Ishikawa (cell line): ENCODE data around the gene PAX2.

Experiments used
- CEBPB ChIP-seq: IDR thresholded peaks from 2 replicates; pipeline ENCODE4 v1.6.1; 2012
- CREB1 ChIP-seq: IDR thresholded peaks from 2 replicates; pipeline ENCODE4 v1.6.1; 2012; ENCODE audit warnings: low read depth
- EGR1 ChIP-seq: IDR thresholded peaks from 2 replicates; pipeline ENCODE4 v1.6.1; 2012
- EP300 ChIP-seq: IDR thresholded peaks from 2 replicates; pipeline ENCODE4 v1.6.1; 2012; ENCODE audit warnings: borderline replicate concordance
- MAX ChIP-seq: IDR thresholded peaks from 2 replicates; pipeline ENCODE4 v1.6.1; 2012
- RAD21 ChIP-seq: IDR thresholded peaks from 2 replicates; pipeline ENCODE4 v1.6.1; 2012; ENCODE audit warnings: low read depth
- TAF1 ChIP-seq: IDR thresholded peaks from 2 replicates; pipeline ENCODE4 v1.6.1; 2012; ENCODE audit warnings: low read depth, mild to moderate bottlenecking
- TCF12 ChIP-seq: IDR thresholded peaks from 2 replicates; pipeline ENCODE4 v1.6.1; 2012; ENCODE audit warnings: low read depth
- TEAD4 ChIP-seq: IDR thresholded peaks from 2 replicates; pipeline ENCODE4 v1.6.1; 2012
- YY1 ChIP-seq: IDR thresholded peaks from 2 replicates; pipeline ENCODE4 v1.6.1; 2012; ENCODE audit warnings: low read depth
- ZBTB7A ChIP-seq: IDR thresholded peaks from 2 replicates; pipeline ENCODE4 v1.6.1; 2012; ENCODE audit warnings: low read depth

The PAX2 gene

DNA sequence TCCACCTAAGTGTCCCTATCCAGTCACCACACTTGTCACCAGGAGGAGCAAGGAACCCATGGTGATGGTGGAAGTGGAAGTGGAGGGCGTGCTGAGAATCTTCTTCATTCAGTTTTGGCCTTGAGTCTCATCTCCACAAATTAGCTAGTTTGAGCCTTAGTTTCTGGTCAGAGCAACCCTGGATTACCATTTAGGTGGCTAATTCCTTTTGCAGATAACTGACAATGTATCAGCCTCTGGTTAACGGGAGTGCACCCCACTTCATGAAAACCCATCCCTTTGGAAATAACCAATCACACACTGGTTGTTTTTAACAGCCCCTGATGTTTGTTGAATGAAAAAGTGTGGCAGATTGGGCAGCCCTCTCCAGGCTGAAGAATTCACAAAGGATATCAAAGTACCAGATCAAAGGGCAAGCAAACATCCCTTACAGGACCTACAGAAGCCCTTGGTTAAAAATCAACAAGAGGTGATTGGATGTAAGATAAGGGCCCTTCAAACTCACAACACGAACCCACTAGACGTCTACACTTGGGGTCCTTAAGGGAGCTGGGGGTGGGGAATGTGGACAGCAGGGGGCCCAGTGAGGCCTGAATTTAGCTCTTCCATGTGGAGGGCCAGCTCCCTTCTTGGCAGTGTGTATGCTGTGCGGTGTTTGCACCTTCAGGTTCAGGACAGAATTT is 130.2 kb downstream of the PAX2 start:
- TF ChIP-seq EGR1: no peak
- TF ChIP-seq TEAD4: no peak
- no peak for TF ChIP-seq RAD21
- no peak for TF ChIP-seq TAF1
- no peak for TF ChIP-seq MAX
- no peak for TF ChIP-seq ZBTB7A
- TF ChIP-seq YY1: no peak
- TF ChIP-seq CEBPB: no peak
- TF ChIP-seq CREB1: no peak

GRCh38 chr10:100876585-100877460 is 131.4 kb downstream of the PAX2 start:
- TF ChIP-seq EP300: no peak

DNA sequence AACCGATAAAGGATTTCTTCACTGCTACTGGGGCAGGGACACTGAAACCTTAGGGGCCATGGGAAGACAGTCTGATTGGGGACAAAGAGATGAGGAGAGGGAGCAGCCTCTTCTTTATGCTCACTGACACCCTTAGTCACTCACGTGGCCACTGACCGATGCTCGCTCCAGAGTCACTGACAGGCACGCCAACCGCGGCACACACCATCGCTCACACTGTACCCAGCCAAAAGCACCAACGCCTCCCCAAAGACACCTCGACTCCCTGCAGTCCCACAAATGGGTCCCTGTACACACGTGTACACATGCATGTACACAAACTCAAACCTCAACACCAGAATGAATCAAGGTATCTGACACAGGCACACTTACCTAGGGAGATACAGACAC is 132.1 kb downstream of the PAX2 start:
- TF ChIP-seq TCF12 (no peak), EGR1 (no peak), MAX (no peak), EP300 (no peak)

DNA sequence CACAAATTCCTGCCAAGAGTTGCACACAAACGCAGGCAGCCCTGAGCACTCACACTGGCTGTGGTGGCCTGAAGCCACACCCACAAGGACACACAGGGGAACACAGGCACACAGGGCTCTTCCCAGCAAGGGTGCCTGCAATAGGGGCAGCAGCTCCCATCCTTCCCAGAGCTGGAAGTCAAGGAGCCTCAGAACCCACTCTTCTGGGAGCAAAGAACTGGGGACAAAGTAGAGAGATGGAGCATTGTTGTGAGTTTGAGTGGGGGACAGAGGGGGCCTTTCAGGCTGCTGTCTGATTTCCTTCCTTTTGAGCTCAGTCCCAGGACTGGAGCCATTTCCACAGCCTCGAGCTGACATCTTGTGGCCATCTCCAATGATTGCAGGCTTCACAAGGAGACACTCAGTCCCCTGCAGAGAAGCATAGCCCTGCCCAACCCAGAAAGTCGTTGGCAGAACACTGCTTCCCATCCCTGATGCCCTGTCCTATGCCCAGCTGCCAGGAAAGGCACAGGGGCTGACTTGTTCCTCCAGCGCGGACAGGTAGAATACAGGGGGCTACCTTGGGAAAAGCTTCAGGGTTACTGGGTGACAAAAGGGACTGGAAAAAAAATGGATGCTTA is 133.0 kb downstream of the PAX2 start:
- TF ChIP-seq TAF1: no peak
- TF ChIP-seq EGR1: no peak
- TF ChIP-seq RAD21: peak; percentile 91
